H1 (cell line): ENCODE results near the gene GLO1. TPM values are rescaled to one million over a fixed set of nuclear protein-coding genes. Genes with fewer than 3 reads are reported as not detected.

Experiments used
- CTCF ChIA-PET: fragments of 300-600 bp; sonication (Branson Sonifier 250); formaldehyde crosslinking; loops from one replicate; lab custom pipeline; 2021; ENCODE audit not compliant: partially characterized antibody; lab: Charles Lee
- POLR2A ChIA-PET: fragments of 300-600 bp; sonication (Branson Sonifier 250); formaldehyde crosslinking; loops from one replicate; lab custom pipeline; 2021; ENCODE audit warnings: inconsistent platforms; ENCODE audit not compliant: partially characterized antibody; lab: Charles Lee
- DNase-seq, 2 experiments: peaks; one replicate each; pipeline versions ENCODE4 v3.0.0 to v3.0.0-alpha.2; 2010 to 2022; ENCODE audit warnings: low spot score in 2 of 2, low read depth in 1 of 2, mixed read lengths in 1 of 2
- FAIRE-seq: peaks from 2 replicates; lab custom pipeline; 2011; peaks lifted over from hg19 to GRCh38; lab: Jason Lieb, UNC
- H2AFZ ChIP-seq: 2 replicates; pipeline ENCODE4 v1.8.1; 2012; ENCODE audit warnings: low read length, inconsistent platforms
- H2AK5ac ChIP-seq: 2 replicates; pipeline ENCODE4 v1.6.1; 2013; ENCODE audit warnings: low read depth, low read length
- H2BK120ac ChIP-seq: replicated peaks from 2 replicates; pipeline ENCODE3; 2013; ENCODE audit warnings: low read depth, low read length, inconsistent platforms
- H2BK12ac ChIP-seq: 2 replicates; pipeline ENCODE4 v1.6.1; 2013; ENCODE audit warnings: low read depth, low read length
- H2BK15ac ChIP-seq: 2 replicates; pipeline ENCODE4 v1.6.1; 2013; ENCODE audit warnings: low read length
- H2BK20ac ChIP-seq: 2 replicates; pipeline ENCODE4 v1.6.1; 2013; ENCODE audit warnings: low read length
- H2BK5ac ChIP-seq: 2 replicates; pipeline ENCODE4 v1.6.1; 2013; ENCODE audit warnings: low read depth, low read length
- H3K14ac ChIP-seq: 2 replicates; pipeline ENCODE4 v1.6.1; 2013; ENCODE audit warnings: inconsistent platforms; ENCODE audit not compliant: insufficient read length
- H3K18ac ChIP-seq: 2 replicates; pipeline ENCODE4 v1.6.1; 2013; ENCODE audit warnings: low read length; ENCODE audit errors: extremely low read depth
- H3K23ac ChIP-seq: 2 replicates; pipeline ENCODE4 v1.6.1; 2013; ENCODE audit warnings: inconsistent platforms; ENCODE audit not compliant: insufficient read length
- H3K23me2 ChIP-seq: 2 replicates; pipeline ENCODE4 v1.6.1; 2013; ENCODE audit warnings: low read depth, low read length
- H3K27ac ChIP-seq: 2 replicates; pipeline ENCODE4 v1.6.1; 2011; ENCODE audit warnings: low read depth, low read length, inconsistent platforms
- H3K27me3 ChIP-seq, 4 experiments: replicated peaks in 1 of 4; 1 replicate in 1 of 4; 2 replicates in 3 of 4; pipeline versions ENCODE4 v1.6.1 to v1.8.1; 2011 to 2013; ENCODE audit warnings: low read length in 3 of 4, mild to moderate bottlenecking in 3 of 4, inconsistent platforms in 2 of 4, mixed read lengths in 2 of 4, moderate library complexity in 1 of 4; ENCODE audit not compliant: control insufficient read depth in 3 of 4, insufficient read depth in 3 of 4; ENCODE audit errors: extremely low read depth in 1 of 4
- H3K36me3 ChIP-seq, 4 experiments: 2 replicates each; pipeline versions ENCODE4 v1.6.1 to v1.8.1; 2011 to 2013; ENCODE audit warnings: mild to moderate bottlenecking in 4 of 4, low read length in 3 of 4, moderate library complexity in 2 of 4, control low read depth in 1 of 4, inconsistent platforms in 1 of 4; ENCODE audit not compliant: insufficient read depth in 4 of 4, control insufficient read depth in 2 of 4
- H3K4ac ChIP-seq: replicated peaks from 2 replicates; pipeline ENCODE3; 2013; ENCODE audit warnings: low read length, low read depth, mixed read lengths, inconsistent platforms; ENCODE audit not compliant: insufficient read length
- H3K4me1 ChIP-seq, 4 experiments: replicated peaks in 1 of 4; 1 replicate in 1 of 4; 2 replicates in 3 of 4; pipeline versions ENCODE4 v1.6.1 to v1.8.1; 2011 to 2013; ENCODE audit warnings: low read length in 3 of 4, inconsistent platforms in 2 of 4, mixed read lengths in 1 of 4; ENCODE audit not compliant: insufficient read depth in 4 of 4, control insufficient read depth in 3 of 4
- H3K4me2 ChIP-seq, 2 experiments: 2 replicates each; pipeline versions ENCODE4 v1.6.1 to v1.8.1; 2011 to 2013; ENCODE audit warnings: low read depth in 2 of 2, low read length in 2 of 2, control low read depth in 1 of 2, inconsistent platforms in 1 of 2, mild to moderate bottlenecking in 1 of 2; ENCODE audit not compliant: insufficient read depth in 1 of 2
- H3K4me3 ChIP-seq, 4 experiments: fragments of 200-600, 300-600 bp in 1 of 4; sonication (generic), shearing (Covaris generic), sonication (Bioruptor Twin) in 1 of 4; 2 replicates each; pipeline versions ENCODE4 v1.5.1 to v1.8.1; 2011 to 2016; ENCODE audit warnings: low read length in 4 of 4, low read depth in 3 of 4, control low read depth in 2 of 4, inconsistent platforms in 2 of 4, mild to moderate bottlenecking in 2 of 4, mixed read lengths in 1 of 4, moderate library complexity in 1 of 4; ENCODE audit not compliant: insufficient read depth in 2 of 4; ENCODE audit errors: extremely low read depth in 1 of 4
- H3K56ac ChIP-seq: replicated peaks from 2 replicates; pipeline ENCODE3; 2013; ENCODE audit warnings: low read depth, mild to moderate bottlenecking, mixed read lengths, low read length, inconsistent platforms; ENCODE audit not compliant: insufficient read length
- H3K79me1 ChIP-seq: 2 replicates; pipeline ENCODE4 v1.6.1; 2013; ENCODE audit warnings: low read depth, low read length, control low read depth
- H3K79me2 ChIP-seq, 2 experiments: 2 replicates each; pipeline versions ENCODE4 v1.6.1 to v1.8.1; 2012 to 2013; ENCODE audit warnings: low read length in 2 of 2, mild to moderate bottlenecking in 2 of 2, inconsistent platforms in 1 of 2; ENCODE audit not compliant: insufficient read depth in 2 of 2, control insufficient read depth in 1 of 2
- H3K9ac ChIP-seq, 4 experiments: replicated peaks in 1 of 4; 1 replicate in 1 of 4; 2 replicates in 3 of 4; pipeline versions ENCODE4 v1.6.1 to v1.8.1; 2011 to 2013; ENCODE audit warnings: low read depth in 3 of 4, low read length in 3 of 4, control low read depth in 2 of 4, mild to moderate bottlenecking in 2 of 4, moderate library complexity in 2 of 4, inconsistent platforms in 1 of 4; ENCODE audit errors: extremely low read depth in 1 of 4
- H3K9me3 ChIP-seq, 2 experiments: 2 replicates each; pipeline versions ENCODE4 v1.6.1 to v1.8.1; 2012 to 2013; ENCODE audit warnings: mild to moderate bottlenecking in 2 of 2, moderate library complexity in 2 of 2, control low read depth in 1 of 2, inconsistent platforms in 1 of 2, low read depth in 1 of 2, low read length in 1 of 2, mixed read lengths in 1 of 2; ENCODE audit not compliant: insufficient read depth in 2 of 2
- H4K20me1 ChIP-seq, 2 experiments: replicated peaks in 1 of 2; 2 replicates each; pipeline versions ENCODE3 to v1.8.1; 2011 to 2013; ENCODE audit warnings: inconsistent platforms in 2 of 2, low read length in 2 of 2, mild to moderate bottlenecking in 1 of 2; ENCODE audit not compliant: insufficient read depth in 2 of 2, control insufficient read depth in 1 of 2
- H4K5ac ChIP-seq: 2 replicates; pipeline ENCODE4 v1.6.1; 2013; ENCODE audit warnings: low read length, low read depth, mixed read lengths, inconsistent platforms; ENCODE audit not compliant: insufficient read length
- H4K8ac ChIP-seq: 2 replicates; pipeline ENCODE4 v1.8.0; 2013; ENCODE audit warnings: mild to moderate bottlenecking, moderate library complexity, low read length, inconsistent platforms; ENCODE audit not compliant: insufficient read depth; ENCODE audit errors: extremely low read depth
- H4K91ac ChIP-seq: replicated peaks from 2 replicates; pipeline ENCODE3; 2013; ENCODE audit warnings: low read length, mixed read lengths, inconsistent platforms; ENCODE audit not compliant: insufficient read length
- BACH1 ChIP-seq: IDR thresholded peaks from 2 replicates; pipeline ENCODE4 v1.6.1; 2012; ENCODE audit warnings: low read length, improper control_type of control experiment
- CREB1 ChIP-seq: IDR thresholded peaks from 2 replicates; pipeline ENCODE4 v1.6.1; 2012; ENCODE audit warnings: inconsistent platforms
- EP300 ChIP-seq, 2 experiments: IDR thresholded peaks; 1 replicate in 1 of 2; 2 replicates in 1 of 2; pipeline ENCODE4 v1.6.1; 2011 to 2012; ENCODE audit warnings: low read depth in 2 of 2, low read length in 2 of 2, mild to moderate bottlenecking in 2 of 2, borderline replicate concordance in 1 of 2, inconsistent platforms in 1 of 2, moderate library complexity in 1 of 2
- JUN ChIP-seq: IDR thresholded peaks from 2 replicates; pipeline ENCODE4 v1.6.1; 2011; ENCODE audit warnings: low read depth, mild to moderate bottlenecking, improper control_type of control experiment, low read length
- JUND ChIP-seq: IDR thresholded peaks from 2 replicates; pipeline ENCODE4 v1.6.1; 2011; ENCODE audit warnings: mild to moderate bottlenecking, improper control_type of control experiment, low read length
- KDM5A ChIP-seq: fragments of 200-600 bp; IDR thresholded peaks from 2 replicates; pipeline ENCODE4 v1.7.1; 2012; ENCODE audit warnings: mild to moderate bottlenecking, low read length, inconsistent platforms, mixed read lengths
- NANOG ChIP-seq: IDR thresholded peaks from 2 replicates; pipeline ENCODE4 v1.6.1; 2011; ENCODE audit warnings: low read length, low read depth, mild to moderate bottlenecking, inconsistent platforms; ENCODE audit not compliant: insufficient read depth, poor library complexity, severe bottlenecking
- PHF8 ChIP-seq: fragments of 200-600 bp; sonication (generic); conservative IDR thresholded peaks from 2 replicates; pipeline ENCODE4 v1.7.1; 2012; ENCODE audit warnings: low read depth, mild to moderate bottlenecking, inconsistent platforms, low read length, moderate library complexity
- POLR2A ChIP-seq, 2 experiments: IDR thresholded peaks; 1 replicate in 1 of 2; 2 replicates in 1 of 2; pipeline ENCODE4 v1.6.1; 2011; ENCODE audit warnings: low read depth in 2 of 2, low read length in 2 of 2, mild to moderate bottlenecking in 2 of 2; ENCODE audit errors: control extremely low read depth in 1 of 2
- POLR2AphosphoS5 ChIP-seq: IDR thresholded peaks from 2 replicates; pipeline ENCODE4 v1.6.1; 2011; ENCODE audit warnings: low read depth, low read length
- POU5F1 ChIP-seq: IDR thresholded peaks from 2 replicates; pipeline ENCODE4 v1.6.1; 2011; ENCODE audit warnings: low read depth, mild to moderate bottlenecking, low read length, moderate library complexity
- SIN3A ChIP-seq, 2 experiments: IDR thresholded peaks in 1 of 2; conservative IDR thresholded peaks in 1 of 2; 2 replicates each; pipeline ENCODE4 v1.6.1; 2011 to 2012; ENCODE audit warnings: low read length in 2 of 2, improper control_type of control experiment in 1 of 2, low read depth in 1 of 2, mild to moderate bottlenecking in 1 of 2
- SUZ12 ChIP-seq: fragments of 200-600 bp; sonication (generic); IDR thresholded peaks from 2 replicates; pipeline ENCODE4 v1.6.1; 2012; ENCODE audit warnings: mild to moderate bottlenecking, inconsistent platforms, low read length, moderate library complexity, mixed read lengths
- WGBS, 2 experiments: shearing (Covaris generic) in 1 of 2; methylation state at CpG; one replicate each; pipeline versions ENCODE4 v1.1.6 to v1.1.7; 2013 to 2015; ENCODE audit warnings: low lambda C conversion rate in 2 of 2, mixed read lengths in 2 of 2, inconsistent platforms in 1 of 2, low coverage in 1 of 2, missing lambda C conversion rate in 1 of 2; ENCODE audit not compliant: insufficient replicate concordance in 2 of 2, insufficient coverage in 1 of 2, insufficient read length in 1 of 2; ENCODE audit errors: extremely low coverage in 1 of 2, missing lambda C conversion rate in 1 of 2; 5-methylcytosine and 5-hydroxymethylcytosine counted together
- polyA plus RNA-seq, 7 experiments: library from polyadenylated mRNA; depleted of rRNA in 3 of 7; stranded (reverse) in 5 of 7; unstranded in 2 of 7; fragments of >200 nt in 5 of 7; fragments of 200-250 nt in 2 of 7; gene quantifications; 1 replicate in 5 of 7; 2 replicates in 1 of 7; 4 replicates in 1 of 7; pipeline versions ENCODE4 v1.2.1 to v1.2.3, GENCODE V29; 2011 to 2013; ENCODE audit warnings: missing spikeins in 2 of 7, mixed read lengths in 2 of 7
- total RNA-seq: library from RNA; stranded (reverse); fragmentation: NEBNext Ultra II Directional; extraction: Animal tissue kit (Norgen Biotek cat#: 25700); gene quantifications from 2 replicates; pipeline ENCODE4 v1.2.1, GENCODE V29; 2021
- TF ChIP-seq, protein P1 (sequence below): IDR thresholded peaks from 2 replicates; pipeline ENCODE4 v1.6.1; 2011; ENCODE audit warnings: low read depth, mild to moderate bottlenecking, low read length; ENCODE audit not compliant: insufficient read depth

GLO1 gene
- total and polyA plus RNA-seq, 2 of the 8 experiments (the other 6 are each of a cell fraction or from before 2014, with no cell fraction given), result 104 to 170 TPM

DNA sequence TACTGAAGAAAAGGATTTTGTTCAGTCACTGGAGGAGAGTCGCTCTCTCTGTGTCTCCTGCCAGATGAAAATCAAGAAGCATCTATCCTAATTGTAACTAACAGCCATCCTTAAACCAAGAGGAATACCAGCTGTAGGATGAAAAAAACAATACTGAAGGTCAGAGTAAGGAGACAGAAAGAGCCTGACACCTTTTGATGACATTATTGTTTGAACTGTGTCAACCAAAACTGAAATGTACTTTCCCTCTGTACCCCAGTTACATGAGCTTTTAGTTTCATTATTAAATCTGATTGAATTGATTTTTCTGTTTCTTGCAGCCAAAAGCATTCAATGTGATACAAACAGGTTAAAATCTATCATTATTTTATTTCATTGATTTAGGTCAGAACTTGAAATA is 46.0 kb downstream of the GLO1 start:
- Histone ChIP-seq H3K9me3 (no peaks in the 10 kb centered on the region), H2AK5ac (no peak overlapping the region), H2AFZ (no peak overlapping the region), H4K20me1 (peaks cover 0 to 2% of the 10 kb centered on the region in 2 experiments), H4K8ac (no peak overlapping the region), H4K5ac (no peak overlapping the region), H3K14ac (no peak overlapping the region), H2BK12ac (no peak overlapping the region), H3K23ac (no peak overlapping the region), H2BK15ac (no peak overlapping the region), H4K91ac (no peak overlapping the region), H3K9ac (no peak overlapping the region), H3K79me1 (no peaks in the 10 kb centered on the region; the same call in 1 of the 2 replicates), H3K4me2 (no peak overlapping the region), H2BK20ac (no peak overlapping the region), H3K36me3 (no peaks in the 10 kb centered on the region), H3K4ac (no peak overlapping the region), H3K4me1 (no peaks in the 10 kb centered on the region), H2BK120ac (no peak overlapping the region), H3K4me3 (no peak overlapping the region), H3K56ac (no peak overlapping the region), H3K27me3 (no peaks in the 10 kb centered on the region), H2BK5ac (no peak overlapping the region), H3K27ac (no peak overlapping the region), H3K18ac (no peak overlapping the region), H3K23me2 (no peaks in the 10 kb centered on the region; the same call in 1 of the 2 replicates), H3K79me2 (no peaks in the 10 kb centered on the region)
- FAIRE-seq, result no peak
- no peak for DNase-seq
- POLR2A ChIA-PET, result interaction anchor here (0.6 kb wide), 1 partner anchor 43 kb away, joined by 3 read pairs; no protein-coding TSS in a partner anchor
- CTCF ChIA-PET, result interaction anchor here (1.4 kb wide), 1 partner anchor 14 kb away, joined by 5 read pairs; no protein-coding TSS in a partner anchor
- 89% methylated on average over 1 of the region's 1 CpG; no CpG with 5 or more reads in 1 of the 2 experiments for WGBS, 2 experiments
- no peak for TF ChIP-seq JUND
- no peak for TF ChIP-seq POLR2AphosphoS5
- TF ChIP-seq CREB1, result no peak
- TF ChIP-seq KDM5A, result no peak
- TF ChIP-seq PHF8, result no peak
- TF ChIP-seq, protein P1, sequence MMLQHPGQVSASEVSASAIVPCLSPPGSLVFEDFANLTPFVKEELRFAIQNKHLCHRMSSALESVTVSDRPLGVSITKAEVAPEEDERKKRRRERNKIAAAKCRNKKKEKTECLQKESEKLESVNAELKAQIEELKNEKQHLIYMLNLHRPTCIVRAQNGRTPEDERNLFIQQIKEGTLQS, result no peak
- no peak for TF ChIP-seq POLR2A (IDR thresholded peaks at IDR 0.05; ENCODE audit: control extremely low read depth in 1 of 2, low read depth in 2 of 2, low read length in 2 of 2)
- no peak for TF ChIP-seq SIN3A (conservative IDR thresholded peaks at IDR 0.05 in 1 of 2, IDR thresholded peaks at IDR 0.05 in 1 of 2; ENCODE audit: low read depth in 1 of 2, low read length in 2 of 2)
- no peak for TF ChIP-seq BACH1
- TF ChIP-seq NANOG, result no peak
- no peak for TF ChIP-seq JUN
- TF ChIP-seq EP300 (IDR thresholded peaks at IDR 0.05; ENCODE audit: borderline replicate concordance in 1 of 2, low read depth in 2 of 2, low read length in 2 of 2), result no peak
- TF ChIP-seq POU5F1, result no peak
- TF ChIP-seq SUZ12, result no peak
